ENCODE results near the gene IMP4.

DNA sequence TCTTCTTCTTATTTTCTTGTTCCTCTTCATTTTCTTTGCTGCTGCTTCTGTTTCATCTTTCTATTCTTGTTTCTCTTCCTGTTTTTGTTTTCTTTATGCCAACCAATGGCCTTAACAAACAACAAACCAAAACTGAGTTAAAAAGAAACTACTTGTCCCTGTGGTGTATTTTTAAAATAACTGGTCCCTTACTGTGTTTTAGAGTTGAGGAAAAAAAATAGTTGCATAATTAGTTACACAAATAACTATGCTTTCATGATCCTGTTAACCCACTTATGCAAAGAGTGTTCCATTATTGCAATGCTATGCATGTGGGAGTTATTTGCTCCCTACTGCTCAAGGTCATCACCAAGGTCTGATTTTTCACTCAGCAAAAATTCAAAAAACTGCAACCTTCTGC is 39.5 kb upstream of the IMP4 start:
- TF ChIP-seq, protein P1, sequence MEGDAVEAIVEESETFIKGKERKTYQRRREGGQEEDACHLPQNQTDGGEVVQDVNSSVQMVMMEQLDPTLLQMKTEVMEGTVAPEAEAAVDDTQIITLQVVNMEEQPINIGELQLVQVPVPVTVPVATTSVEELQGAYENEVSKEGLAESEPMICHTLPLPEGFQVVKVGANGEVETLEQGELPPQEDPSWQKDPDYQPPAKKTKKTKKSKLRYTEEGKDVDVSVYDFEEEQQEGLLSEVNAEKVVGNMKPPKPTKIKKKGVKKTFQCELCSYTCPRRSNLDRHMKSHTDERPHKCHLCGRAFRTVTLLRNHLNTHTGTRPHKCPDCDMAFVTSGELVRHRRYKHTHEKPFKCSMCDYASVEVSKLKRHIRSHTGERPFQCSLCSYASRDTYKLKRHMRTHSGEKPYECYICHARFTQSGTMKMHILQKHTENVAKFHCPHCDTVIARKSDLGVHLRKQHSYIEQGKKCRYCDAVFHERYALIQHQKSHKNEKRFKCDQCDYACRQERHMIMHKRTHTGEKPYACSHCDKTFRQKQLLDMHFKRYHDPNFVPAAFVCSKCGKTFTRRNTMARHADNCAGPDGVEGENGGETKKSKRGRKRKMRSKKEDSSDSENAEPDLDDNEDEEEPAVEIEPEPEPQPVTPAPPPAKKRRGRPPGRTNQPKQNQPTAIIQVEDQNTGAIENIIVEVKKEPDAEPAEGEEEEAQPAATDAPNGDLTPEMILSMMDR (CRISPR knock-in tag; IDR thresholded peaks at IDR 0.05), result no peak
- TF ChIP-seq MAFF (IDR thresholded peaks at IDR 0.05; ENCODE audit: low read depth, low read length) (no peak), TP53 (CRISPR knock-in tag; conservative IDR thresholded peaks at IDR 0.05) (no peak), POLR2AphosphoS5 (IDR thresholded peaks at IDR 0.05; ENCODE audit: low read depth, low read length) (no peak), NFE2L1 (CRISPR knock-in tag; IDR thresholded peaks at IDR 0.05; ENCODE audit: borderline replicate concordance) (no peak), CHD2 (IDR thresholded peaks at IDR 0.05; ENCODE audit: low read depth, low read length) (no peak), POLR2AphosphoS2 (IDR thresholded peaks at IDR 0.05; ENCODE audit: low read depth, low read length) (no peak), NBN (conservative IDR thresholded peaks at IDR 0.05) (no peak), NR1H2 (CRISPR knock-in tag; IDR thresholded peaks at IDR 0.05; ENCODE audit: borderline replicate concordance, low read depth) (no peak), ZBTB49 (CRISPR knock-in tag; IDR thresholded peaks at IDR 0.05; ENCODE audit: borderline replicate concordance) (no peak), ZSCAN9 (CRISPR knock-in tag; IDR thresholded peaks at IDR 0.05; ENCODE audit: borderline replicate concordance) (no peak), SAP130 (CRISPR knock-in tag; IDR thresholded peaks at IDR 0.05; ENCODE audit: low read depth) (no peak)
- TF ChIP-seq, protein P2, sequence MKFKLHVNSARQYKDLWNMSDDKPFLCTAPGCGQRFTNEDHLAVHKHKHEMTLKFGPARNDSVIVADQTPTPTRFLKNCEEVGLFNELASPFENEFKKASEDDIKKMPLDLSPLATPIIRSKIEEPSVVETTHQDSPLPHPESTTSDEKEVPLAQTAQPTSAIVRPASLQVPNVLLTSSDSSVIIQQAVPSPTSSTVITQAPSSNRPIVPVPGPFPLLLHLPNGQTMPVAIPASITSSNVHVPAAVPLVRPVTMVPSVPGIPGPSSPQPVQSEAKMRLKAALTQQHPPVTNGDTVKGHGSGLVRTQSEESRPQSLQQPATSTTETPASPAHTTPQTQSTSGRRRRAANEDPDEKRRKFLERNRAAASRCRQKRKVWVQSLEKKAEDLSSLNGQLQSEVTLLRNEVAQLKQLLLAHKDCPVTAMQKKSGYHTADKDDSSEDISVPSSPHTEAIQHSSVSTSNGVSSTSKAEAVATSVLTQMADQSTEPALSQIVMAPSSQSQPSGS (CRISPR knock-in tag; IDR thresholded peaks at IDR 0.05), result no peak
